HG03196 (cell line): ENCODE measurements around the gene IGSF9B.

Experiments used
- ATAC-seq: cut with Tn5 transposase; IDR thresholded peaks from one replicate; pipeline ENCODE4 v1.9.1; 2021; ENCODE audit not compliant: unreplicated experiment

The IGSF9B gene

DNA sequence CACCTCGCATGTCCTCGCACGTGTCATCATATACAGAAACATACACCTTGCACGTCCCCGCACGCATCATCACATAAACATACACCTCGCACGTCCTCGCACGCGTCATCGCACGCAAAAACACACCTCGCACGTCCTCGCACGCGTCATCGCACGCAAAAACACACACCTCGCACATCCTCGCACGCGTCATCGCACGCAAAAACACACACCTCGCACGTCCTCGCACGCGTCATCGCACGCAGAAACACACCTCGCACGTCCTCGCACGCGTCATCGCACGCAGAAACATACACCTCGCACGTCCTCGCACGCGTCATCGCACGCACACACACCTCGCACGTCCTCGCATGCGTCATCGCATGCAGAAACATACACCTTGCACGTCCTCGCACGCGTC lies 16.7 kb downstream of the IGSF9B start:
- no peak for ATAC-seq

DNA sequence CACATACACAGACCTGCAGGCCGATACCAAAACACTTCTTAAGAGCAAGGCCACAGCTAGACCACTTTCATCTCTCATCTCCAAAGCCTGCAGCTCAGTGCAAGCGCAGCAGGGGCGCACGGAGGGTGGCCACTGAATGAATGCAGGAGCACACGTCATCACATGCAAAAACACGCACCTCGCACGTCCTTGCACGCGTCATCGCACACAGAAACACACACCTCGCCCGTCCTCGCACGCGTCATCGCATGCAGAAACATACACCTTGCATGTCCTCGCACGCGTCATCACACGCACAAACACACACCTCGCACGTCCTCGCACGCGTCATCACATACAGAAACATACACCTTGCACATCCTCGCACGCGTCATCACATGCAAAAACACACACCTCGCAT lies 17.2 kb downstream of the IGSF9B start:
- ATAC-seq, result no peak

DNA sequence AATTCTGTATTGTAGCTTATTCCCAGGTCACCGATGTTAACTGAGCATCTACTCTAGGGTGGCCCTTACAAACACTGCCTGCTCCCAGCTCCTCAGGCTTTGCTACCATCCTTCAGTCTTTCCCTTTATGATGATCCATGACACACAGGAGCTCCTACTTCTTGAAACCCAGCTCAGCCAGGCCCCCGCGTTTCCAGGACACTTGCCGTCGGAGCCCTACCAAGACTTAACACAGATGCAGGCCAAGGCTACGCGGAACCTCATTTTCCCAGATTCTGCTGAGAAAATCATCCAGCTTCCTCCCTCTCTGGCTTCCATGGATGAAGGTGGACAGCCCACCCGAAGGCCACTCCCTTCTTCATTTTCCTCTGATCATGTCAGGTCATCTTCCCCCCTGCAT lies 18.6 kb downstream of the IGSF9B start:
- no peak for ATAC-seq

DNA sequence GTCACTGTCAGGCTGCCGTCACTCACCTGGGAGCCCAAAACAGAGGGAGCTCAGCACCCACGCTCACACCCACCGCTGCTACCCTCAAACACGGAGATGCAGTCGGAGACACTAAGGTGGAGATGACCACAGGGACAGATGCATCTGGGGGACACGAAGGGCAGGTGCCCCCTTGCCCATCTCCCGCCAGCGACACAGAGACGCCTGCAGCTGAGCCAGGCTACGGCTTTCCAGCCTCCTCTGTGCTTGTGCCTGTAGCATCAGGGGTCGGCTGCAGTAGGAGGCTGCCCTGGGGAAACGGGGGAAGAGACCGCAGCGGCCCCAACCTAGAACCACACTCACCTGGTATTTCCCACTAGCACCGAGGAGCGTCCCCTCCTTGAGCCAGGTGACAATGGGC lies 19.3 kb downstream of the IGSF9B start:
- no peak for ATAC-seq

DNA sequence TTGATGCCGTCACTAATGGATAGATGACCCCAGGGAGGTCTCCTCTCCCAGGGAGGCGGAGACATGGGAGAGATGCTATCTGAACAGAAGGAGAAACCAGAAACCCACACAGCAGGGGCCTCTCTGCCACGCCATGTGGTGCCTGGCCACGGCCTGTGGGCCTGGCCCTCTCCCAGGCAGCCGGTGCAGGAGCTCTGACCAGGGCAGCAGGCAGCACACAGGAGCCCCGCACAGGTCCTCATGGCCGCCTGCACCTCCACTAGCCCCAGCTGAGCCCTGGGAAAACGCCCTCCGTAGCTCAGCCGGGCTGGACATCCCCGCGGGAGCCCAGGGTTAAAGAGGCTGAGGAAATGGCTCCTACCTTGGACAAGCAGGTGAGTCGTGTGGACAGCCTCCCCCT lies 19.8 kb downstream of the IGSF9B start:
- ATAC-seq, result no peak

DNA sequence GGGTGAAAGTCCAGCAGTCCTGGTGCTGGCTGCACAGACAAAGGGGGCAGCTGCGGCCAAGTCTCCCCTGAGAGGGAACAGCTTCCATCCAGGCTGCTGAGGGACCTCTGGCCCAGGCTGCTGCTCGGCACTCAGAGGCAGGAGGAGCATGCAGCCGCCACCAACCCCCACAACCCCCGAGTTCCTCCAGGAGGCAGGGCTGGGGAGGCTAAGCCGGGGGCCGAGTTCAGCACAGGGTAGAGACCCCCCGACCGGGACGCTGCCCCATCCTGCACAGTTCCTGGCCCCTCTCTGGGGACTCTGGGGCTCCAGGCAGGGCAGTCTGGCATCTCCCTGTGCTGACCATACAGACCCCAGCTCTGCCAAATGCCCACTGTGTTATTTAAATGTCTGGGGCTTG lies 20.2 kb downstream of the IGSF9B start:
- no peak for ATAC-seq

DNA sequence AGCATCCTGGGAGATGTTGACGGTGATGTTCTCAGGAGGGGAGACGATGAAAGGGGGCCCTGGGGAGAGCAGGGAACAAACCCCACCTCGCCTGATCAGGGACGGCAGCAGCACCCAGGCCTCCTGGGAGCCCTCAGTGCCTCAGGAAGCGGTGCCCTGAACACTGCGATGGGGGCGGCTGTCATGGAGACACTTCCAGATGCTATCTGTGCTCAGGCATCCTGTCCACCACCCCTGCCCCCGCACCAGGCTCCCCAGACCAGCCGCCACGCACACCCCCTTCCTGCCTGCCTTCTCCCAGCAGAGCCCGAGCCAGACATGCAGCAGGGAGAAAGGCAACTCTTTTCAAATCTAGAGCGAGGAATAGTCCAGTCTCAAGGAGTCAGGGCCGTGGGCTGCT lies 20.6 kb downstream of the IGSF9B start:
- no peak for ATAC-seq

DNA sequence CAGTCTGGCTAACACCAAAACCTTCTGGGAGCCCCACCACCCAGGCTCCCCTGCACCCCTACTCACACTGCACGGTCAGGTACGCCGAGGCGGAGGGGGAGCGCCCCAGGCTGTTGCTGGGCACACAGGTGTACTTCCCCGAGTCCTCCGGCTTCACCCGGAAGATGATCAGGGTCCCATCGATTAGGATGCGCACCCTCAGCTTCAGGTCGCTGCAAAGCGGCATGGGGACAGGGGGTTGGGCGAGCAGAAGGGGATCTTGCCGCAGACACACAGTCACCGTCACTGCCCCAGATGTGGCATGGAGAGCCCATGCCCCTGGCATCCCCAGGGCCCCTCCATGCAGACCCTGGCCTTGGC lies 21.2 kb downstream of the IGSF9B start:
- no peak for ATAC-seq

DNA sequence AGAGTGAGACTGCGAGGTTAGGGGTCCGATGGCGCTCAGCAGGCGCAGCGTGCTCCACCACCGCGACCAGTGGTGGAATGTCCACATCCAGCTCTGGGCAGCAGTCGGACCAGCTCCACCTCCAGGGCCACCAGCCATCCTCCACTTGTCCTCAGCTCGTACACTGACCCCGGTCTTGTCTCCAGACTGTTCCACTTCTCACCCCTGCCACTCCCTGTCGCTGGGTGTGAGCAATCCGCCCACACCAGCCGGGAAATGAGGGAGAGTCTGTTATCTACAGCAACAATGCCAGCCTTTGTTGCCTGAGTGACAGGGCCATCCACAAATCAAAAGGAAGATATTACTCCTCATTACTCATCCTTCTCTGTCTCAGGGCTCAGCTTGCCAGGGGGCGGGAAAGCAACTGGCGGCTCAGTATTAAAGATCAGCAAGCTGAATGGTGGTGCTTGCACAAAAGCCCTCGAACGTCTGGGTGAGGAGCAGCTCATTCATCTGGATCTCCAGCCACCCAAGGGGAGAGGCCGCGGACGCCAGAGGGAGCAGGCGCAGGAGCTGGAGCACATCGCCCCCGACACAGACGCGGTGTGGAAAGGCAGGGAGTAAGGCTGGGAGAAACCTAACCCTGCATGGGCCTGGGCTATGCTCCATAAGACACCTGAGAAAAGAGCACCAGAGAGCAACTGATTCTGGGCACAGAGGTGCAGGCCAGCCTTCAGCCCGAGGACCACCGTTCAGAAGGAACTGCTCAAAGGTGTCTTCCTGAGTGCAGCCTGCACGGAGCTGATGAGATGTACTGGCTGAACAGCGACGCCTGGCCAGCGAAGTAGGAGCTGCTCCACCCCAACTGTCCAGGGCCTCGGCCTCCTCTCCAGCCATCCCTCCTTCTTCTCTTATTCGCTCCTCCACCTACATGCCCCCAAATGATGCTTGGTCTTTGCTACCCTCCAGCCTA lies 21.9 kb downstream of the IGSF9B start:
- no peak for ATAC-seq

DNA sequence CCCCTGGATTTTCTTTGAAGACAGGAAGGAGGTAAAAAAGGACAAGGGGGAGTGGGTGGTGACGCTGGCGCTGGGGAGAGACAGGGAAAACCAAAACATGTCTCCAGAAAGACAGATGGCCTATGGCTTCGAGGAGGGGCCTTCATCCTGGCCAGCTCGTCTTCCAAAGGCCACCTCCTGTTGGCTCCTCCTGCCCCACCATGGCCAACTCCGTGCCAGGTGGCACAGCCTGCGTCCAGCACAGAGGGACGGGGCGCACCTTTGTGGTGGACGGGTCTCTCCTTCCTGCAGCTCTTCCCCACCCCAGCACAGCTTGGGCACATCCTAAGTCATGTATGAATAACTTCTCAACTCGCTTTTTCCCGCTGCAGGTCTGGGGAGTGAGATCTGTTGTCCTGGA lies 22.7 kb downstream of the IGSF9B start:
- ATAC-seq, result no peak

DNA sequence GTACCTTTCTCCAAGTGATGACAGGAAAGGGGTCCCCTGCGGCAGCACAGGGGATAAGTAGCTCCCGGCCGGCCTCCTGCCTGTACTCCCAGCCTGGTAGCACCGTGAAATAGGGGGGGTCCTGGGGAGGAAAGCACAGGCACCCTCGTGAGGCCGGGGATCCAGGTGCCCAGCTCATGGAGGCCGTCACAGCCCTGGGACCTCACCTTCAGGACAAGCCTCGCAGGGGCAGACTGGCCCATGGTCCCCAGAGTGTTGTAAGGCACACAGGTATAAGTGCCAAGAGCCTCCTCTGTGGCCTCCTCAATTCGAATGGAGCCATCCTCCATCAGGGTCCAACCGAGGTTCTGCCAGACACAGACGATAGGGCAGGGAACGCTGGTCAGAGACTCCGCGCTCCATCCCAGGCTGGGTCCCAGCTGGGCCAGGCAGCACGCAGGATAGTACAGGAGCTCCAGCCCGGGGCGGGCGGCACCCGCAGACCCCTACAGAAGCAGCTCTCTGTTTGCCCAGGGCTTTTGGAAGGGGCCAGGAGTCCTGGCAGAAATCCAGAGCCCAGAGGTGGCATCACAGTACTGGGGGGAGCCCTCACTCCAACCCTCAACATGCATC lies 25.2 kb downstream of the IGSF9B start:
- no peak for ATAC-seq

DNA sequence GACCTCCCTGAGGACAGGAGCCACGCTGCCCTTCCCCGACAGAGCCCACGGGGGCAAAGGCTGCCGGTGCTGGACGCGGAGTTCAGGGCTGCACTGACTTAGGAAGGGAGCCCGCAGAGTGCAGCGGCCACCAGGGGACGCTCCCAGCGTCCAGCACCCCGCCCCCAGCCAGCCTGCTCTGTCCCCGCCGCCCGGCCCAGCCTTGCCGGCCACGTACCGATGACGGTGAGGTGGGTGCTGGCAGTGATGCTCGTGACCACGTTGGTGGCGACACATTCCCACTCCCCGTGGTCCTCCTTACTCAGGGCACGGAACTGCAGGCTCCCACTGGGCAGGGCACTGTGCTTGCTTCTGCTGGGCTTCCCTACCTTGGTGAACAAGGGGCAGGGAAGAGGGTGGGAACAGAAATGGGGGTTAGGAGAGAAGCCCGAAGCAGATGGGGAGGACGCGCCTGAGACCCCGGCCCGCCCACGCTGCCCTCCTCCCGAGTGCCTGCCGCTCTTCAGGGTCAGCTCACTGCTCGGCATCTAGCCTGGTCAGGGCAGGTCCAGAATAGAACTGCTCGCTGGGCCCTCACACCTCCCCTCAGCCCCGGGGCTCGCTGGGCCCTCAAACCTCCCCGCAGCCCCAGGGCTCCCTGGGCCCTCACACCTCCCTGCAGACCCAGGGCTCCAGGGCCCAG lies 25.9 kb downstream of the IGSF9B start:
- ATAC-seq, result no peak

DNA sequence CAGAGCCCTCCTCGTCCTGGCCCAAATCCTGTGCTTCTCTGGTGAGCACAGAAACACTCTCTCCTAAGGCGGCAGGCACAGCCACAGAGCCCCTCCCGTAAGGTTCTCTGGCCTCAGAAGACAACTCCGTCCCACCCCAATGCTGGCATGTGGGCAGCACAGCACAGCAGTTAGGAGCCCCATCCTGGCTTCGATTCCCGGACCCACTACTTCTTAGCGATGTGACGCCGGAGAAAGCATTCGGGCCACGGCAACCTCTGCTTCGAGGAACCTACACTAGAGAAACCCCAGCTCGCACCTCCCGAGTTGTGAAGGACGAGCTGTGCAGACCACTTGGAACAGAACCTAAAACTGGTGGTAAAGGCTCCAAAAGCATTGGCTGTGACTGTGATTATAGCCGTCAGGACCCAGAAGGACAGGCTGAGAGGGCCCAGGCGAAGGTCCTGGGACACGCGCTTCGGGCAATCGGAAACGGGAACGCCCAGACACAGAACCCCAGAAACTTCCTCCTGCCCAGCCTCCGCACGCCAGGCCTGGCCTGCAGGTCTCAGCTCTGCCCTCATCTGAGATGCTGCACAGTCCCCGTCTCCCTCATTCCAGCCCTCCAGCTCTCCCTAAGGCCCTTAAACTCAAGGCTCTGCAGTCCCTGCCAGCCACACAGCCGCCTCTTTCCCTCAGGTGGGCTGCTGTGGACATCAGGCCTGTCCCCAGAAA lies 26.6 kb downstream of the IGSF9B start:
- ATAC-seq, result no peak

DNA sequence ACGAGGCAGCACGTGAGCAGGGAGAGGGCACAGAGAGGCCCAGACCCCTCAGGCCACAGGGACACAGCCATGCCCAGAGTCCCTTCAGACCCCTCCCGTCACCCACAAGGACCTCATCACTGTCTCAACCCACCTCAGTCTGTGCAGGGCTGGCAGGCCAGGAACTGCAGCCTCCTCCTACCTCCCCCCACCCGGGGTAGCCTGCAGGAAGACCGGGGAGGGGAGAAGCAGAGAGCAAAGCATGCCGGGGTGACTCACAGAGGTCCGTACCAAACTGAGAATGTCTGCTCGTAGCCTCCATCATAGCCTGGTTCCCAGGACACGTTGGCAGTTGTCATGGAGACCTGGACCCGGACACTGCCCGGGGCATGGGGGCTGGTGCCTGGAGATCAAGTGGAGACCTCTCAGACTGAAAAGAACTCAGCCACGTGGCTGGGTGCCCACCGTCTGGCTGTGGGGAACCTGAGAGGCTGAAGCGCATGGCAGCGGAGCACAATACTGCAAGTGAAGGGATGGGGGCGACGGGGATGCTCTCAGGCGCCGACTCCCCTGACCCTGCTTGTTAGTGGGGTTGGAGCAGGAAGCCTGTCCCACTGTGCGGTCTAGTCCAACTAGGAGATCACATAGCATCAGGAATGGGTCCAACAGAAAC lies 27.2 kb downstream of the IGSF9B start:
- no peak for ATAC-seq

DNA sequence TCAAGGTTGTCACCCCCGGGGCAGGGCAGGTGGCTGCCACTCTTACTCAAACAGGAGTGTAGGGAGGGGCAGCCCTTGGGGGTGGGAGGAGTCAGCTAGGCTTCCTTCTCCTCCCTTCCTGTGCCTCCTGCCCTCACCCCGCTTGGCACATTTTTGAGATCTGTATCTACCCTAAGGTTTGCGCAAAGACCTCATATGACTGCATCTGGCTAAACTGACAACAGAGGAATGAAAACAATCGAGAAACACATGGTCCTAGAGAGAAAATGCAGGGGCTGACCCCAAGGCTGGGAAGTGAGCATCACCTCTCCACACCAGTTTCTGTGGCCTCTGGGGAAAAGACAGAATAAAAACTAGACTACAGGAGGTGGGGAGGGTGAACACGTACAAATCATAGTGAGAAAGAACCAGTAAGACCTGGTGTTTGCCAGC lies 28.1 kb downstream of the IGSF9B start:
- ATAC-seq, result no peak

DNA sequence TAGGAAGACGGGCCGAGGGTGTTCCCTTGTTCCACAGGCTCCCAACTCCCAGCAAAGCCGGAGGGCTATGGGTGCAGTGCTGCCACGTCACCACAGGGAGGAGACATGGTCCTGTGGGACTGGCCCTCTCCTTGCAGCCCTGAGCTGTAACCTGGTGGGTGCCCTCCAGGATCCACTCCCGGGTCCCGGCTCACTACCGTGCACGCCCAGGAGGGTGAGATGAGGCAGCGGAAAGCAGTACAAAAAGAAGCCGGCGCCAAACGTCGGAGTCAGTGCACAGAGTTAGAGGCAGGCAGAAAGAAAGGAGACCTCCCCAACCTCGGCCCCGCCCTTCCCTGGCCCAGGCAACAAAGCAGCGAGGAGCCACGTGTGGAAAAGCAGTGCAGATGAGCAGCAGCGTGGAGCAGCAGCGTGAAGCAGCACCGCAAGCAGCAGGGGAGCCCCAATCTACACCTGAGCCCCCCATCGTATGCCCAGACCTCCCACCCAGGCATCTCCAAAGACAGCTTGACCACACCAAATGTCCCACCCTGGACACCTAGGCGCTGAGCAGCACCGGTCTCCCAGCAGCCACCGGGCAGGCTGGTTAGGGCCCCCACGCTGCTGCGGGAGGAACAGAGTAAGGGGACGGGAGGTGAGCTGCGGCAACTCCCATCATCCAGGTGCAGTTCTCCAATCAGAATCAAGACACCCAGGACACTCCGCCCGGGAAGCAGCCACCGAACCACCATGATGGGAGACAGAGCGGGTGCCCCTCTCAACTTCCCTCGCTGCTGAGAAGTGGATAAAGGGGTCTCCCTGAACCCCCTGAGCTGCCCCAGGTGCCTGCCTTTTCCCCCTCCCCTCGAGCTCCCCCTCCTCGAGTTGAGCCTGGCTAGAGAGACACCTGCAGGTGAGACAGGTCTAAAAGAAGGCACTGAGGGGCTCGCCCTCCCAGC lies 28.8 kb downstream of the IGSF9B start:
- ATAC-seq, result peak; percentile 70

DNA sequence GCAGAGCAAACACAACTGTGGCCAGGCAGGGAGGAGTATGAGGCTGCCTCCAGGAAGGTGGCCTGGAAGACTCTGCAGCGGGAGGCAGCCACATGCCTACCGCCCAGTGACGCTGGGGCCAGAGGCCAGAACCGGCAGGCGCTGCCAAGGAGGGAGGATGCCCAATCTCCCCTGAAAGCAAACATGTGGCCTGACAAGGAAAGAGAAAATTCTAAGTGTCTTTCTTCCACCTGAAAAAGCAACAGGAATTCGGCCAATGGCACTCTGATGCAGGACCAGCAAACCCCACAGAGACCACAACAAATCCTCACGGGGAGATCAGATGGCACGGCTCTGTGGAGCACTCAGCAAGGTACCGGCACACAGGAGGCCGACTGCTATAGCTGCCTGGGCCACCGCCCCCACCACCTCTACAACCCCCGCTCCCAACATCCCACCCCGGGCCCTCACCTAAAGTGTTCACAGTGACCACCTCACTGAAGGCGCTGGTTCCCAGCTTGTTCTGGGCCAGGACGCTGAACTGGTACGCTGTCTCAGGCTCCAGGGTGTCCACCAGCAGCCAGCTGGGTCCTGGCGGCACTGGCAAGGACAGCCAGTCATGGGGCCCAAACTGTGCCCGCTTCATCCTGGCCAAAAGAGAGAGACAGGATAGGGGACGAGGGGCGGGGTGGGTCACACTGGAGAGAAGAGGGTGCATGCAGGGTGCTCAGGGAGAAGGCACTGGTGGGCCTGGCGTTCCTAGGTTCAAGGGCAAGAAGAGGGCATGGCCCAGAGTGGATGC lies 30.1 kb downstream of the IGSF9B start:
- ATAC-seq, result no peak

DNA sequence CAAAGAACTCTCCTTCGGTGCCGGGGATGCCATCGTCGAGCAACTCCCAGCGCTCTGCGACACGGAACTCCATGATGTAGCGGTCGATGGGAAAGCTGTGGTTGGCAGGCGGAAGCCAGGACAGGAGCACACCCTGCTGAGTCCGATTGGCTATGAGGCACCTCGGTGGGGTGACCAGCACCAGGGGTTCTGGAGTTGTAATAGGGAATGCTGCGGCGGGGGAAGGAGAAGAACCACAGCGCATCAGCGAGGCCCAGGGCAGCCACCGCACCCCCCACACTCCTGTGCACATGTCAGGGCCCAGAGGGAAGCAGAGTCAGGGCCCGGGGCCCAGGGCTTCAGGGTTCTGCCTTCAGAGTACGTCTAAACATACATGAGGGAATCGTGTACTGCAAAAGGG lies 31.0 kb downstream of the IGSF9B start:
- no peak for ATAC-seq

DNA sequence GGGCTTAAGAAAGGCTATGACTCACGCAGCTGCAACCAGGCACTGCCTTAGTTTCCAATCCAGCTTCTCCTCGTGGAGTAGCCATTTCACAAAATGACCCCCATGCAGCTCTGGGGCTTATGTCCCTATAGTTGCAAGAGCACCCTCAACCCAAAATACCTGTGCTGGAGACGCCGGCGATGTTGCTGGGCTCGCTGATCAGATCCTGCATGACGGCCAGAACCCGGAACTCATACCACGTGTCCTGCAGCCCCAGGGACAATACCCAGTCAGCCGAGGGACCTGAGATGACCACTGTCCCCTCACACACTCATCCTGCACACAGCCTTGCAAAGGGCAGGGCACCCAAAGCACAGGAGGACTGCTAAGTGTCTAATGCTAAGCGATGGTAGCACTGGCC lies 32.1 kb downstream of the IGSF9B start:
- ATAC-seq, result no peak
